ENCODE results near the gene C5orf24.
"Not testable (repeated sequence)": the region's sequence is repeated elsewhere in the genome, so short reads cannot be mapped to it uniquely, and the experiment has no call there.

The C5orf24 gene

DNA sequence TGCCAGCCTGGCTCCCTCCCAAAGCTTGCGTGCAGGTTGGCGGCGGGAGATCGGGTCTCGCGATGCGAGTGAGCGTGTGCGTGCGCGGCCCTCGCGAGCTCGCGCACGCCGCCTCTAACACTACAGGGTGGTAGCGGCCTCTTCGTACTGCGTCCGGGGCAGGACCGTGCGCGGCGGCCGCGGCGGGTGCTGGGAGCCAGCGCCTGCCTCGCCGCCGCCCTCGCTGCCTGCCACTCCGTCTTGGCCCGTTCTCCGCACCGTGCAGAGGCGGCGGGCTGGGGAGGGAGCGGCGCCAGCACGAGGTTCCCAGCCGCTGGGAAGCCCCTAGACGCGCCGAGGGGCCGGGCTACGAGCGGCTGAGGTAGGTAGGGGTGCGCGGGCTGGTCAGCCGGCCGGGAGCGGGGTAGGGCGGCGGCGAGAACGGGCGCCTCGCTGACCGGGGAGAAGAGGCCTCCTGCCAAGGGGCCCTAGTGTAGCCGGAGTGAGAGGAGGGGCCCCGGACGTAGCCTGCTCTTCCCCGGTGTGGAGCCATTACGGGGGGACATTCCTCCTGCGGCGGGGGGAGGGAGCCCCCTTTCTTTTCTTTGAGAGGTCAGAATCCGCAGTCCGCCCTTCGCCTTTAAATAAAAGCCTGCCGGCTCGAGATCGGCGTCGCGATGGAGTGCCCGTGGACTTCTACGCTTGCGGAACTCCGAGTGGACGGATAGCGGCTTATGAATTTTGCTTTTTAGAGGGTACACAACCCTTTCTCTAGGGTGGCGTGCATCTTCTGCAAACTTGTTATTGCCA lies at the start of gene C5orf24:
Gene C5orf24, plus strand, starts transcription at position 117 of the 789 bp plus-strand sequence. CDS start 8,933 bp downstream, outside the sequence.
- DNase-seq (ENCODE audit: low spot score) = peak; percentile 95

DNA sequence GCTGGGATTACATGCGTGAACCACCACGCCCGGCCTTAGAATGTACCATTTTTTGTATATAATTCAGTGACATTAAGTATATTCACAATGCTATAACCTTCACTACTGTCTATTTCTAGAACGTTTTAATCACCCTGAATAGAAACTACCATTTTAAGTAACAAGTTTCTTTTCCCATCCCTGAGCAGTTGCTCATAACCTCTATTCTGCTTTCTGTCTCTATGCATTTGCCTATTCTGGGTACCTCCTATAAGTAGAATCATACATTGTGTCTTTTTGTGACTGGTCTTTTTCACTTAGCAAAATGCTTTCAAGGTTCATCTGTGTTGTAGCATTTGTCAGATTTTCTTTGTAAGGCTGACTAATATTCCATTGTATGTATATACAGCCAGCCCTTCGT lies 47.3 kb upstream of the C5orf24 start:
- DNase-seq (ENCODE audit: low spot score) = no peak

DNA sequence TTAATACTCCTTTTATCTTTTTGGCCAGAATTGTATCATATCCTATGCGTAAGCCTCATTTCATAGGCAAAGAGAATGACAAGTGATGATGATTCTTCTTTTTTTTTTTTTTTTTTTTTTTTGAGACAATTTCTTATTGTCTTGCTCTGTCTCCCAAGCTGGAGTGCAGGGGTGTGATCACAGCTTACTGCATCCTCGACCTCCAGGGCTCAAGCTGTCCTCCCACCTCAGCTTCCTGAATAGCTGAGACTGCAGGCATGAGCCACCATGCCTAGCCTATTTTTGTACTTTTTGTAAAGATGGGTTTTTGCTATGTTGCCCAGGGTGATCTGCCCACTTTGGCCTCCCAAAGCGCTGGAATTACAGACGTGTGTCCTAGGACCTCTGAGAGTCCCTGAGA lies 41.9 kb upstream of the C5orf24 start:
- DNase-seq (ENCODE audit: low spot score) = no peak

DNA sequence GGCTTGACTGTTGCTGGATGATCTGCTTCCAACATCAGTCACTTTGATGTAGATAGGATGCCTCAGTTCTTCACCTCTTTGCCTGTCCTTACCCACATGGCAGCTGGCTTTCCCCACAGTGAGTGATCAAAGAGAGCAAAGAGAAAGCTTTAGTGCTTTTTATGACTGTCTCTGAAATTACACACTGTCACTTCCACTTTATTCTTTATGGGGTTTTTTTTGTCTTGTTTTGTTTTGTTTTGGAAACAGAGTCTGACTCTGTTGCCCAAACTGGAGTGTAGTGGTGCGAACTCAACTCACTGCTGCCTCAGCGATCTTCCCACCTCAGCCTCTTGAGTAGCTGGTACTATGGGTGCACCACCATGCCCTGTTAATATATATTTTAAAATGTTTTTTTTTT lies 32.4 kb upstream of the C5orf24 start:
- peak; percentile 5 for DNase-seq (ENCODE audit: low spot score)

DNA sequence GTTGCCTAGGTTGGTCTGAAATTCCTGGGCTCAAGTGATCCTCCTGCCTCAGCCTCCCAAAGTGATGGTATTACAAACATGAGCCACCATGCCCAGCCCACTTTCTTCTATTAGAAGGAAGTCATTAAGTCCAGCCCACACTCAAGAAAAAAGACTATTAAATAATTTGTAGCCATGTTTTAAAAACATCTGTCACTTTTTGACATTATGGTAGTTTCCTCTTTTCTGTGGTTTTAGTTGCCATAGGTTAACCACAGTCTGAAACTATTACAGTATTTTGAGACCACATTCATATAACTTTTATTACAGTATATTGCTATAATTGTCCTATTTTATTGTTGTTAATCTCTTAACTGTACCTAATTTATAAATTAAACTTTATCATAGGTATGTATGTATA lies 31.9 kb upstream of the C5orf24 start:
- DNase-seq (ENCODE audit: low spot score) = no peak

DNA sequence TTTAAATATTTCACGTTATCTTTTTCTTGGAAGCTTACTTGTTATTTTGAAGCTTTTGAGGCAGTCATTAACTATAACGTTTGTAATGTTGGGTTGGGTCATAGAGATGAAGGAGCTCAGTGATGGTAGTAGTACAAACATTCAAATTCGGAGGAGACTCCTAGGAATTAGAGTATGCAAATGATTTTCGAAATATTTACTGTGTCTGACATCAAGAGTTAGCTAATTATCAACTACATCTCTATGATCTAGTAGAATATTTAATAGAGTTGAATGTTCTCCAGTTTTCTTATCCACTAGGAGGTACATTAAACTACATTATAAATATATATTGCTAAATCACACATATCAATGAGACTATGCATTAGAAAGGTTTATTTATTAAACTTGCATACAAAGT lies 28.8 kb upstream of the C5orf24 start:
- no peak for DNase-seq (ENCODE audit: low spot score)

DNA sequence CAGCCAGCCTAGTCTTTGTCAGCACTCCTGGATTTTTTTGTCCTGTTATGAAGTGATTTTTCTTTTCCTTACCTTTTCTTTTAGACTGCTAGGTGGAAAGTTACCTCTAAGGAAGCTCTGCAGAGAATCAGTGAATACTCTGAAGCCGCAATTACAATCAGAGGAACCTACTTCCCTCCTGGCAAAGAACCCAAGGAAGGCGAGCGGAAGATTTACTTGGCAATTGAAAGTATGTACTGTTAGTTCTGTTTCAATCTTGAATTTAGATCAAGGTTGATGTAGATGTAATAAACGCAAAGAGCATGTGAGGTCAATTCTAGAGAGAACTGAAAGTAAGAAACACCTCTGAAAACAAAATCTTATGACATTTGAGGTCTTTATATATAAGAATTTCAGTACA lies 27.0 kb upstream of the C5orf24 start:
- no peak for DNase-seq (ENCODE audit: low spot score)

DNA sequence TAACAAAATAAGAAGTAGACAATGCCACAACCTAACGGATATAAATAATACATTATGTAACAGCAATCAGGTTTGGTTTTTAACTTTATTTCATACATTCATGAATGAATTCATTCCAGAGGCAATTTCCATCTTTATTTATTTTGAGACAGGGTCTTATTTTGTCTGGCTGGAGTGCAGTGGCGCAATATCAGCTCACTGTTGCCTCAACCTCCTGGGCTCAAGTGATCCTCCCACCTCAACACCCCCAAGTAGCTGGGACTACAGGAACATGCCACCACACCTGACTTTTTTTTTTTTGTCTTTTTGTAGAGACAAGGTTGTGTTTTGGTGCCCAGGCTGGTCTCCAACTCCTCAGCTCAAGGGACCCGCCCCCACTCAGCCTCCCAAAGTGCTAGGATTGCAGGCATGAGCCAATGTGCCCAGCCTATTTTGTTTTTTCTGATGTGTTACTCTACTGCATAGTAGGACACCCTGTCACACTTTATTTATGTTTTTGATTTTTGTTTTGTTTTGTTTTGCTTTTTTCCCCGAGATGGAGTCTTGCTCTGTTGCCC lies 26.3 kb upstream of the C5orf24 start:
- DNase-seq (ENCODE audit: low spot score) = no peak

DNA sequence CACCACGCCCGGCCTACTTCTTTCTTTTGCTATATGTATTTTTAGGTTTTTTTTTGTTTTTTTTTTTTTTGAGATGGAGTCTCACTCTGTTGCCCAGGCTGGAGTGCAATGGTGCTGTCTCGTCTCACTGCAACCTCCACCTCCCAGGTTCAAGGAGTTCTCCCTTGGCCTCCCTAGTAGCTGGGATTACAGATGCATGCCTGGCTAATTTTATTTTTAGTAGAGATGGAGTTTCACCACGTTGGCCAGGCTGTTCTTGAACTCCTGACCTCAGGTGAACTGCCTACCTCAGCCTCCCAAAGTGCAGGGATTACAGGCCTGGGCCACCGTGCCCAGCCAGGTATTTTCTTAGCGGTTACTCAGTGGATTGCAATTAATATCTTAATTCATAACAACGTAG lies 23.9 kb upstream of the C5orf24 start:
- no peak for DNase-seq (ENCODE audit: low spot score)

DNA sequence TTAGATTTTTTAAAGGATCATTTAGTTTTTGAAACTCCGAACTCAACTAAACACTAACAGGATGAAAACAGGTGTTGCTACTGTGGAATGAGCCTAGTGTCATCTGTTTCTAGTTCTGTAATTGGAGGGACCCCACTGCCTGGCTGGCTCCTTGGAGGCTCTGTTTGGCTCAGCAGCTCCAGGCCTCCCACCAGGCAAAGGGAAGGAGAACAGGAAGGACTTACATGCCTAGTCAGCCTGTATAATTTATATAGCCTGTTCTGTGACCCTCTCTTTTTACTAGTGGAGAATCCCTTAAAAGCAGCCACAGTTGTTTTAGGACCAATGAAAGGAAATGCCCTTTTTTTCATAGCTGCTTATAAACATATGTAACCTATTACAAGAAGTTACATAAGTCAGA lies 21.1 kb upstream of the C5orf24 start:
- DNase-seq (ENCODE audit: low spot score) = no peak

DNA sequence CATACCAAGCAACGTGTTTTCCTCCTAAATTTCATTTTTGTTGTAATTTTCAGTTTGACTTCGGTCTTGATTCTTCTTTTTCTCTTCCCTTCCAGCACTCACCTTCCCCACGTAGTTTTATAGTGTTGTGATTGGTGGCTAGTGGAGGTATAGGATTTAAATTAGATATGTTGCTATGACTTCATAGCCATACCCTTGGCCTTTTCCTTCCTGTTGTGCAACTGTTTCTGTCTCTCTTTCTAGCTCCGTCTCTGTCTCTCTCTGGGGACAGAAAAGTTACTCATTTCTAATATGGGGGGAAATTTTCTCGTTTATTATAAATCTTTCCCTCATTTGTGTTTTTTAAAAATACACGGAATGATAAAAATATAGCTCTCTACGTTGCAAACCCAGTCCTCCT lies 20.6 kb upstream of the C5orf24 start:
- no peak for DNase-seq (ENCODE audit: low spot score)

DNA sequence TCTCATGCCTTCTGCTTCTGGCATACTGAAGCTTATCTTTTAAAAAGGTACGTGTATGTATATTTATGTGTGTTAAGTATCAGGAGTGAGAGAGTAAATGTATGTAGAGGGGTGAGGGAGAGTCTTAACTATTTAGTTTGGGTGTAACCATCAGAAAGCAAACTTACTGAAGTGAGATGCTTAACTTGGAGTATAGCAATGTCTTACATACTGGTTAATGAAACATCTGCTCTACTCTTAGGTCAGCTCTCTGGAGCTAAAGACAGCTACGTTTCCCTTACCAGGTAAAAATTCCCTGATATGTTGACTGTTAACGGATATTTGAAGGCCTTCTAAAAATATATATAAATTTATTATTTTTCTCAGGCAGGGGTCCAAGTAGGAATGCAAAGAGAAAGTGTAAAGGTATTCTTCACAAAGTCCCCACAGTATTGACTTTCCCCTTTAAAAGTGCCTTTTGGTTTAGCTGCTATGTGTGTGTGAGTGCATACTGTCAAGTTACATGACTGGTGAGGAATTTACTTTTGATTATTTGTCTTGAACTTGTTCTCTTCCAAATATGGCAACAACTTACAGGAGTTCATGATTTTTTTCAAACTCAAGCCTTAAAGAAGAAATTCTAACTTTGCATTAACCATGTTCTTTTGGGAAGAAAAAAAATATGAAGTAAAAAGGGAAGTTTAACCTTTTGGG lies 12.3 kb upstream of the C5orf24 start:
- DNase-seq (ENCODE audit: low spot score) = no peak

DNA sequence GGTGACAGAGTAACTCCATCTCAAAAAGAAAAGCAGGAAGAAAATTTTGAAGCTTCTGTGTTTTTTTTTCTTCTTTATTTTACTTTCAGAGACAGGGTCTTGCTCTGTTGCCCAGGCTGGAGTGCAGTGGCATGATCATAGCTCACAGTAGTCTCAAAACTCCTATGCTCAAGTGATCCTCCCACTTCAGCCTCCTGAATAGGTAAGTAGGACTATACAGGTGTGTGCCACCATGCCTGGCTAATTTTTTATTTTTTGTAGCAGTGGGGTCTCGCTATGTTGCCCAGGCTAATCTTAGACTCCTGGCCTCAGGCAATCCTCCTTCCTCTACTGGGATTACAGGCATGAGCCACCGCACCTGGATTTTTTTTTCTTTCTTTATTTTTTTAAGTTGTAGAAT lies 10.1 kb upstream of the C5orf24 start:
- no peak for DNase-seq (ENCODE audit: low spot score)

DNA sequence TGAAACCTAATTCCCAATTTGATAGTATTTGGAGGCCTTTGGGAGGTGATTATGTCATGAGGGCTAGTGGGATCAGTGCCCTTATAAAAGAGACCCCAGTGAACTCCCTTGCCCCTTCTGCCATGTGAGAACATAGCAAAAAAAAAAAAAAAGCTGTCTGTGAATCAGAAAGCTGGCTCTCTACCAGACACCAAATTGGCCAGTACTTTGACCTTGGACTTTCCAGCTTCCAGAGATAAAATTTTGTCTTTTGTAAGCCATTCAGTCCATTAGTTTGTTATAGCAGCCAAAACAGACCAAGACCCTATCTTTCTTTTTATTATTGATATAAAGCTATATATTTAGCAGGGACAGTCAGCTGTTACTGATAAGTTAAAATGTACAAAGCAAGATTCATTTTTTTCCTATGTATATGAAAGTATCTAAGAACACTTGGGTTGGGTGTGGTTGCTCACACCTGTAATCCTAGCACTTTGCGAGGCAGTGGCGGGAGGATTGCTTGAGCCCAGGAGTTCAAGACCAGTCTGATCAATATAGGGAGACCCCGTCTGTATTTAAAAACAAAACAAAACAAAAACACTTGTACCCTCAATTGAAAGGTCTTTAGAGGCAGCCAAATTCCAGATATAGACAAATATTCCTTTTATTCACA lies 8.1 kb upstream of the C5orf24 start:
- no peak for DNase-seq (ENCODE audit: low spot score)

DNA sequence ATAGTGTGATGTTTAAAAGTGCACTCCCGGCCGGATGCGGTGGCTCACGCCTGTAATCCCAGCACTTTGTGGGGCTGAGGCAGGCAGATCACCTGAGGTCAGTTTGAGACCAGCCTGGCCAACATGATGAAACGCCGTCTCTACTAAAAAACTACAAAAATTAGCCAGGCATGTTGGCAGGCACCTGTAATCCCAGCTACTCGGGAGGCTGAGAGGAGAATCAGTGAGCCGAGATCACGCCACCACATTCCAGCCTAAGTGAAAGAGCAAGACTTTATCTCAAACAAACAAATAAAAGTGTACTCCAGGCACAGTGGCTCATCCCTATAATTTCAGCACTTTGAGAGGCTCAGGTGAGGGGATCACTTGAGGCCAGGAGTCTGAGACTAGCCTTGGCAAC lies 7.4 kb upstream of the C5orf24 start:
- not testable (repeated sequence) for DNase-seq (ENCODE audit: low spot score)

DNA sequence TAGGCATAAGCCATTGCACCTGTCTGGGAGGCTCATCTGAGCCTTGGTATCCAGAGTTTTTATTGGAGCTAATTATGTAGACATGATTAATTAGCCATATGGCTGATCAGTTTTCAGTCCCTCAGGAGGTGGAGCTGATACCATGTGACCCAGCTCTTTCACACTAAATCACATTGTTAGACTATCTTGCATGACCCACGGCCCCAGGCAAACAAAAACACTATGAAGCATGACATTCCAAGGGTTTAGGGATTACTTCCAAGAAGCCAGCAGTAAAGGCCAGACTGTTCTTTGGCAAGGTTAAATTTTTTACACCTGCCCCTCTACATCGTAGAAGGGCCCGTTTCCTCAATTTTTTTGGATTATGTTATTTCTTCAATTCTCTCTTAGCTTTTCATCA lies 5.0 kb upstream of the C5orf24 start:
- DNase-seq (ENCODE audit: low spot score) = no peak

DNA sequence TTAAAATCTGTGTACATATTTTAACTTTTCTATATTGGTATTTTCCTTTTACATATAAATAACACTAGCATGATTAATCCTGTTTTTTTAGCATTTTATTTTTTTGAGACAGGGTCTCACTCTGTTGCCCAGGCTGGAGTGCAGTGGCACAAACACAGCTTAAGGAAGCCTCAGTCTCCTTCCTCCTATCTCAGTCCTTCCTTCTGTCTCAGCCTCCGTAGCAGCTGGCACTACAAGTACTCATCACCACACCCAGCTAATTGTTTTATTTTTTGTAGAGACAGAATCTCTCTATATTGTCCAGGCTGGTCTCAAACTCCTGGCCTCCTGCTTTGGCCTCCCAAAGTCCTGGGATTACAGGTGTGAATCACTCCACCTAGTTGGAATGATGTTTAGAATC lies 1.5 kb upstream of the C5orf24 start:
- DNase-seq (ENCODE audit: low spot score) = no peak

DNA sequence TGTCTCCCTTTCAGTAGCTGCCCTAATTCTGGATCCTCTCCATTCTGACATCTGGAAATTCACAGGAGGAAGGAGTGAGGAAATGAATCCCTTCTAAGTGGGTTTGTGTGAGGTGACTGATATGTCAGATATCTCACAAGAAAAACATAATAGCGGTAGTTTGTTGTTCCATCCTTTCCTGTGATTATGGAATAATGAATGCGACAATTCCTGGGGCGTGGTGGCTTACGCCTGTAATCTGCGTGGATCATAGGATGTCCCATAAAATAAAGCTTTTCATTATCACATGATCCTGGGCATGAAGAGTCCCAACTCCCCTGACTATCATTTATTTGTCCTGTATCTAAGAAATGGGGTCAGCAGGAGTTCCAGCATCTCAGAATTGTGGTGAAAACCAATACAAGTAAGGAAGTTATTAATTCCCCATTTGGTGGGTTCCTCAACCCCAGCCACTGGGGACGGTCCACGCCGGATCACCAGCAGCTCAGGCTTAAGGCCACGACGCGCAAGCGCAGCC lies 375 bp upstream of the C5orf24 start:
- DNase-seq (ENCODE audit: low spot score) = no peak

DNA sequence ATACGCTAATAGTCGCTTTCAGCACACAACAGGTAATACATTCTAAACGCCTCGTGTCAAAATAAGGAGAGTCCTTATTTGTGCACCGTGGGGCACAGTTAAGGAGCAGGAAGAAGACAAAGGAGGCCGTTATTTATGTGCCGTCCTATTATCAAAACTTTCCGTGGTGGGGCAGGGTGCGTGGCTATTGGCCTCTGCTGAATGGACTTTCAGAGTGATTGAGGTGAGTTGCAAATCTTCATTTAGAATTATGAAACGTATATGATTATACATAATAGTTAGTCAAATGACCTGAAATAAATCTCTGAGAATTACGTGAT lies 833 bp downstream of the C5orf24 start:
- DNase-seq (ENCODE audit: low spot score) = no peak

DNA sequence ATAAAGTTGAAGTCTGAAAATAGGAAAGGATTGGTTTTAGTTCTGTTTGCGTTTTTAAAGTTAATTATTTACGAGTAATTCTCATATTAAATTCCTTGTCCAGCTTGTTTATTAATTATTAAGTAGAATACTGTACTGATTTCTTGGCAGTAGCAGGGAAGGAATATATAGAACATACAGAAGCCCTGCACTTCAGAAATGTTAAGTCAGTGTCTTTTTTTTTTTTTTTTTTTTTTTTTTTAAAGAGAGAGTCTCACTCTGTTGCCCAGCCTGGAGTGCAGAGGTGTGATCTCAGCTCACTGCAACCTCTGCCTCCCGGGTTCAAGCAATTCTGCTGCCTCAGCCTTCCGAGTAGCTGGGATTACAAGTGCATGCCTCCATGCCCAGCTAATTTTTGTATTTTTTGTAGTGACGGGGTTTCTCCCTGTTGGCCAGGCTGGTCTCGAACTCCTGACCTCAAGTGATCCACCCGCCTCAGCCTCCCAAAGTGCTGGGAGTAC lies 3.7 kb downstream of the C5orf24 start:
- not testable (repeated sequence) for DNase-seq (ENCODE audit: low spot score)

DNA sequence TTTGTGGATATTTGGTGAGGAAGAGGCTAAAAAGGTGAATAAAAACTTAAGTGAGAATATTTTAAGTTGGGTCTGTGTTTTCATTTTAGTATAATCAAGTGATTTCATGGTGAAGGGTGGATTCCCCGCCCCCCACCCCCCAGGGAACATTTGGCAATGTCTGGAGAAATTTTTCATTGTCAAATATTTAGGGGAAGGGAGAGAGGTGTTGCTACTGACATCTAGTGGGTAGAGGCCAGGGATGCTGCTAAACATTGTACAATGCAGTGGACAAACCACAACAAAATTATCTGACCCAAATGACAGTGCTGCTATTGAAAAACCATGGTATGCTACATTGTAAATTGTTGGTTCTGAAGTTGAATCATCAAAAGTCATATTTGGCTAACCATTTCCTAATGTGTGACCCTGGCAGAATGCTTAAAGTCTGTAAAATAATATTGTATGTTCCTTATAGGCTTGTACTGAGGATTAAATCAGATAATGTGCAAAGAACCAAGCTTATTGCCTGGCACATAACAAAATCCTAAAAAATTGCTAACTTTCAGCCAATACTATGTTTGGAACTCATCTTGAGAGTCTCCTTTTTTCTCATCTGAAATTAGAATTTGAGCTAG lies 5.6 kb downstream of the C5orf24 start:
- peak; percentile 27 for DNase-seq (ENCODE audit: low spot score)

DNA sequence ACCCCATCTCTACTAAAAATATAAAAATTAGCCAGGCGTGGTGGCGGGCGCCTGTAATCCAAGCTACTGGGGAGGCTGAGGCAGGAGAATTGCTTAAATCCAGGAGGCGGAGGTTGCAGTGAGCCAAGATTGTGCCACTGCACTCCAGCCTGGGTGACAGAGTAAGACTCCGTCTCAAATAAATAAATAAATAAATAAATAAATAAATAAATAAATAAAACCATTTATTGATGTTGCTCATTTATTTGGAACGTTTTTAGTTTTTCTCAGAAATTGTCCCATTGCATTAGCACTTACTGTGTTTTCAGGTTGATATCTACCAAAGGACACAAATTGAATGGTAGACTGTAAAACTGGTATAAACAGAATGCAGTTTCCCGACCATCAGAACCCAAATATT lies 10.7 kb downstream of the C5orf24 start:
- DNase-seq (ENCODE audit: low spot score) = not testable (repeated sequence)

Measured in activated CD4-positive, alpha-beta T cell treated with anti-CD3 and anti-CD28 coated beads, Interleukin-2, Interleukin-4, amounts not matched to agents 100 ng/mL and 50 ng/mL, durations not matched to agents 16 hours and 8 hours (primary cell).